GM12865 (cell line): Measurements from ENCODE around the gene NCAM1.

Experiments
- DNase-seq: peaks from one replicate; pipeline ENCODE4 v3.0.0; 2010; ENCODE audit warnings: low read depth
- H3K4me3 ChIP-seq: 2 replicates; pipeline ENCODE4 v1.5.1; 2011; ENCODE audit warnings: mild to moderate bottlenecking, low read depth, low read length, control low read depth
- CTCF ChIP-seq: IDR thresholded peaks from 2 replicates; pipeline ENCODE4 v1.5.1; 2011; ENCODE audit warnings: low read length, control low read depth, low read depth, inconsistent platforms; ENCODE audit not compliant: insufficient read depth; ENCODE audit errors: missing control alignments

The NCAM1 gene

GRCh38 chr11:113167599-113167998 lies 206.4 kb downstream of the NCAM1 start:
- H3K4me3 ChIP-seq: no peak overlapping the region

GRCh38 chr11:113168354-113169342 lies 207.4 kb downstream of the NCAM1 start:
- no peak for TF ChIP-seq CTCF

More at GRCh38 chr11:113167599-113167998, 206.4 kb downstream of the NCAM1 start:
- no peak for DNase-seq
- TF ChIP-seq CTCF: no peak

GRCh38 chr11:113172382-113172951 lies 211.2 kb downstream of the NCAM1 start:
- no peak for DNase-seq
- TF ChIP-seq CTCF: no peak
- no peak overlapping the region for H3K4me3 ChIP-seq

More at GRCh38 chr11:113168354-113169342, 207.4 kb downstream of the NCAM1 start:
- no peak for DNase-seq
- no peak overlapping the region for H3K4me3 ChIP-seq

GRCh38 chr11:113173126-113173525 lies 211.9 kb downstream of the NCAM1 start:
- no peak for DNase-seq
- no peak for TF ChIP-seq CTCF
- H3K4me3 ChIP-seq: no peak overlapping the region

- TF ChIP-seq CTCF: no peak
- no peak for DNase-seq
- no peak overlapping the region for H3K4me3 ChIP-seq
Observed at GRCh38 chr11:113174882-113175281, 213.7 kb downstream of the NCAM1 start.

GRCh38 chr11:113176599-113177360 lies 215.6 kb downstream of the NCAM1 start:
- no peak overlapping the region for H3K4me3 ChIP-seq
- no peak for TF ChIP-seq CTCF
- no peak for DNase-seq
